H1 (cell line): ENCODE measurements around the gene ASZ1. TPM values are rescaled to one million over a fixed set of nuclear protein-coding genes. Genes with fewer than 3 reads are reported as not detected.

ENCODE experiments used
- CTCF ChIA-PET: fragments of 300-600 bp; sonication (Branson Sonifier 250); formaldehyde crosslinking; loops from one replicate; lab custom pipeline; 2021; ENCODE audit not compliant: partially characterized antibody; lab: Charles Lee
- POLR2A ChIA-PET: fragments of 300-600 bp; sonication (Branson Sonifier 250); formaldehyde crosslinking; loops from one replicate; lab custom pipeline; 2021; ENCODE audit warnings: inconsistent platforms; ENCODE audit not compliant: partially characterized antibody; lab: Charles Lee
- DNase-seq, 2 experiments: peaks; one replicate each; pipeline versions ENCODE4 v3.0.0 to v3.0.0-alpha.2; 2010 to 2022; ENCODE audit warnings: low spot score in 2 of 2, low read depth in 1 of 2, mixed read lengths in 1 of 2
- FAIRE-seq: peaks from 2 replicates; lab custom pipeline; 2011; peaks lifted over from hg19 to GRCh38; lab: Jason Lieb, UNC
- H2AFZ ChIP-seq: 2 replicates; pipeline ENCODE4 v1.8.1; 2012; ENCODE audit warnings: low read length, inconsistent platforms
- H2AK5ac ChIP-seq: 2 replicates; pipeline ENCODE4 v1.6.1; 2013; ENCODE audit warnings: low read depth, low read length
- H2BK120ac ChIP-seq: replicated peaks from 2 replicates; pipeline ENCODE3; 2013; ENCODE audit warnings: low read depth, low read length, inconsistent platforms
- H2BK12ac ChIP-seq: 2 replicates; pipeline ENCODE4 v1.6.1; 2013; ENCODE audit warnings: low read depth, low read length
- H2BK15ac ChIP-seq: 2 replicates; pipeline ENCODE4 v1.6.1; 2013; ENCODE audit warnings: low read length
- H2BK20ac ChIP-seq: 2 replicates; pipeline ENCODE4 v1.6.1; 2013; ENCODE audit warnings: low read length
- H2BK5ac ChIP-seq: 2 replicates; pipeline ENCODE4 v1.6.1; 2013; ENCODE audit warnings: low read depth, low read length
- H3K14ac ChIP-seq: 2 replicates; pipeline ENCODE4 v1.6.1; 2013; ENCODE audit warnings: inconsistent platforms; ENCODE audit not compliant: insufficient read length
- H3K18ac ChIP-seq: 2 replicates; pipeline ENCODE4 v1.6.1; 2013; ENCODE audit warnings: low read length; ENCODE audit errors: extremely low read depth
- H3K23ac ChIP-seq: 2 replicates; pipeline ENCODE4 v1.6.1; 2013; ENCODE audit warnings: inconsistent platforms; ENCODE audit not compliant: insufficient read length
- H3K23me2 ChIP-seq: 2 replicates; pipeline ENCODE4 v1.6.1; 2013; ENCODE audit warnings: low read depth, low read length
- H3K27ac ChIP-seq: 2 replicates; pipeline ENCODE4 v1.6.1; 2011; ENCODE audit warnings: low read depth, low read length, inconsistent platforms
- H3K27me3 ChIP-seq, 4 experiments: replicated peaks in 1 of 4; 1 replicate in 1 of 4; 2 replicates in 3 of 4; pipeline versions ENCODE4 v1.6.1 to v1.8.1; 2011 to 2013; ENCODE audit warnings: low read length in 3 of 4, mild to moderate bottlenecking in 3 of 4, inconsistent platforms in 2 of 4, mixed read lengths in 2 of 4, moderate library complexity in 1 of 4; ENCODE audit not compliant: control insufficient read depth in 3 of 4, insufficient read depth in 3 of 4; ENCODE audit errors: extremely low read depth in 1 of 4
- H3K36me3 ChIP-seq, 4 experiments: 2 replicates each; pipeline versions ENCODE4 v1.6.1 to v1.8.1; 2011 to 2013; ENCODE audit warnings: mild to moderate bottlenecking in 4 of 4, low read length in 3 of 4, moderate library complexity in 2 of 4, control low read depth in 1 of 4, inconsistent platforms in 1 of 4; ENCODE audit not compliant: insufficient read depth in 4 of 4, control insufficient read depth in 2 of 4
- H3K4ac ChIP-seq: replicated peaks from 2 replicates; pipeline ENCODE3; 2013; ENCODE audit warnings: low read length, low read depth, mixed read lengths, inconsistent platforms; ENCODE audit not compliant: insufficient read length
- H3K4me1 ChIP-seq, 4 experiments: replicated peaks in 1 of 4; 1 replicate in 1 of 4; 2 replicates in 3 of 4; pipeline versions ENCODE4 v1.6.1 to v1.8.1; 2011 to 2013; ENCODE audit warnings: low read length in 3 of 4, inconsistent platforms in 2 of 4, mixed read lengths in 1 of 4; ENCODE audit not compliant: insufficient read depth in 4 of 4, control insufficient read depth in 3 of 4
- H3K4me2 ChIP-seq, 2 experiments: 2 replicates each; pipeline versions ENCODE4 v1.6.1 to v1.8.1; 2011 to 2013; ENCODE audit warnings: low read depth in 2 of 2, low read length in 2 of 2, control low read depth in 1 of 2, inconsistent platforms in 1 of 2, mild to moderate bottlenecking in 1 of 2; ENCODE audit not compliant: insufficient read depth in 1 of 2
- H3K4me3 ChIP-seq, 4 experiments: fragments of 200-600, 300-600 bp in 1 of 4; sonication (generic), shearing (Covaris generic), sonication (Bioruptor Twin) in 1 of 4; 2 replicates each; pipeline versions ENCODE4 v1.5.1 to v1.8.1; 2011 to 2016; ENCODE audit warnings: low read length in 4 of 4, low read depth in 3 of 4, control low read depth in 2 of 4, inconsistent platforms in 2 of 4, mild to moderate bottlenecking in 2 of 4, mixed read lengths in 1 of 4, moderate library complexity in 1 of 4; ENCODE audit not compliant: insufficient read depth in 2 of 4; ENCODE audit errors: extremely low read depth in 1 of 4
- H3K56ac ChIP-seq: replicated peaks from 2 replicates; pipeline ENCODE3; 2013; ENCODE audit warnings: low read depth, mild to moderate bottlenecking, mixed read lengths, low read length, inconsistent platforms; ENCODE audit not compliant: insufficient read length
- H3K79me1 ChIP-seq: 2 replicates; pipeline ENCODE4 v1.6.1; 2013; ENCODE audit warnings: low read depth, low read length, control low read depth
- H3K79me2 ChIP-seq, 2 experiments: 2 replicates each; pipeline versions ENCODE4 v1.6.1 to v1.8.1; 2012 to 2013; ENCODE audit warnings: low read length in 2 of 2, mild to moderate bottlenecking in 2 of 2, inconsistent platforms in 1 of 2; ENCODE audit not compliant: insufficient read depth in 2 of 2, control insufficient read depth in 1 of 2
- H3K9ac ChIP-seq, 4 experiments: replicated peaks in 1 of 4; 1 replicate in 1 of 4; 2 replicates in 3 of 4; pipeline versions ENCODE4 v1.6.1 to v1.8.1; 2011 to 2013; ENCODE audit warnings: low read depth in 3 of 4, low read length in 3 of 4, control low read depth in 2 of 4, mild to moderate bottlenecking in 2 of 4, moderate library complexity in 2 of 4, inconsistent platforms in 1 of 4; ENCODE audit errors: extremely low read depth in 1 of 4
- H3K9me3 ChIP-seq, 2 experiments: 2 replicates each; pipeline versions ENCODE4 v1.6.1 to v1.8.1; 2012 to 2013; ENCODE audit warnings: mild to moderate bottlenecking in 2 of 2, moderate library complexity in 2 of 2, control low read depth in 1 of 2, inconsistent platforms in 1 of 2, low read depth in 1 of 2, low read length in 1 of 2, mixed read lengths in 1 of 2; ENCODE audit not compliant: insufficient read depth in 2 of 2
- H4K20me1 ChIP-seq, 2 experiments: replicated peaks in 1 of 2; 2 replicates each; pipeline versions ENCODE3 to v1.8.1; 2011 to 2013; ENCODE audit warnings: inconsistent platforms in 2 of 2, low read length in 2 of 2, mild to moderate bottlenecking in 1 of 2; ENCODE audit not compliant: insufficient read depth in 2 of 2, control insufficient read depth in 1 of 2
- H4K5ac ChIP-seq: 2 replicates; pipeline ENCODE4 v1.6.1; 2013; ENCODE audit warnings: low read length, low read depth, mixed read lengths, inconsistent platforms; ENCODE audit not compliant: insufficient read length
- H4K8ac ChIP-seq: 2 replicates; pipeline ENCODE4 v1.8.0; 2013; ENCODE audit warnings: mild to moderate bottlenecking, moderate library complexity, low read length, inconsistent platforms; ENCODE audit not compliant: insufficient read depth; ENCODE audit errors: extremely low read depth
- H4K91ac ChIP-seq: replicated peaks from 2 replicates; pipeline ENCODE3; 2013; ENCODE audit warnings: low read length, mixed read lengths, inconsistent platforms; ENCODE audit not compliant: insufficient read length
- RBBP5 ChIP-seq: IDR thresholded peaks from 2 replicates; pipeline ENCODE4 v1.7.1; 2012; ENCODE audit warnings: low read depth, mild to moderate bottlenecking, inconsistent platforms, low read length, moderate library complexity, borderline replicate concordance
- SUZ12 ChIP-seq: fragments of 200-600 bp; sonication (generic); IDR thresholded peaks from 2 replicates; pipeline ENCODE4 v1.6.1; 2012; ENCODE audit warnings: mild to moderate bottlenecking, inconsistent platforms, low read length, moderate library complexity, mixed read lengths
- WGBS, 2 experiments: shearing (Covaris generic) in 1 of 2; methylation state at CpG; one replicate each; pipeline versions ENCODE4 v1.1.6 to v1.1.7; 2013 to 2015; ENCODE audit warnings: low lambda C conversion rate in 2 of 2, mixed read lengths in 2 of 2, inconsistent platforms in 1 of 2, low coverage in 1 of 2, missing lambda C conversion rate in 1 of 2; ENCODE audit not compliant: insufficient replicate concordance in 2 of 2, insufficient coverage in 1 of 2, insufficient read length in 1 of 2; ENCODE audit errors: extremely low coverage in 1 of 2, missing lambda C conversion rate in 1 of 2; 5-methylcytosine and 5-hydroxymethylcytosine counted together
- polyA plus RNA-seq, 7 experiments: library from polyadenylated mRNA; depleted of rRNA in 3 of 7; stranded (reverse) in 5 of 7; unstranded in 2 of 7; fragments of >200 nt in 5 of 7; fragments of 200-250 nt in 2 of 7; gene quantifications; 1 replicate in 5 of 7; 2 replicates in 1 of 7; 4 replicates in 1 of 7; pipeline versions ENCODE4 v1.2.1 to v1.2.3, GENCODE V29; 2011 to 2013; ENCODE audit warnings: missing spikeins in 2 of 7, mixed read lengths in 2 of 7
- total RNA-seq: library from RNA; stranded (reverse); fragmentation: NEBNext Ultra II Directional; extraction: Animal tissue kit (Norgen Biotek cat#: 25700); gene quantifications from 2 replicates; pipeline ENCODE4 v1.2.1, GENCODE V29; 2021

The ASZ1 gene
- total and polyA plus RNA-seq, 2 of the 8 experiments (the other 6 are each of a cell fraction or from before 2014, with no cell fraction given) = not detected

DNA sequence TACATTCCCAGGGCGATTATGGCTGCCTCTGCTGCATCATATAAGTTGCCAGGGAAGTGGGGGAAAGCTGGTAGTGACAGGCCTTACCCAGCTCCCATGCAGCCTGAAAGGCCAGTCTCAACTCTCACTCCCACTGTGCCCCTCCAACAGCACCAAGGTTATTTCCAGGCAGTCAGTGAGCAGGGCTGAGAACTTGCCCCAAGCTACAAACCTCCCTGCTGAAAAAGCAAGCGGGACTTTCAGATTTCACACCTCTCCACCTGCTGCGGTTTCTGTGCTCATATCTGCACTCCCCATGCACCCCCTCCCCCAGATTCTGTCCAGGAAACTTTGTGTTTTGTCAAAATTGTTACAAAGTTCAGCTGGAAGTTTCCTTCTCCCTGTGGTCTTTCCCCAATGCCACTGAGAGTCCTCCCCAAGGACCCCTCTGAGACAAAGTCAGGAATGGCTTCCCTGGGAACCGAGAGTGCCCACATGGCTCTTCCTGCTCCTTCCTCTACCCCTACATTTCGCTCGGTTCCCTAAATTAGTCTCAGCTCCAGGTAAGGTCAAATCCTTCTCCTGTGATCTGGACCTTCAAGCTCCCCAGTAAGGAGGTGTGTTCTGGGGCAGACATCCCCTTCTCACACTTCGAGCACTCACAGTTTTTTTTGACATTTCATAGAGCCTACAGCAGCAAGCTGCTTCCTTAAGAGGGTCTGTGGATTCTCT lies 79.2 kb downstream of the ASZ1 start:
- 0 out of 7 replicates have a peak, but pooled peaks cover 0 to 2% (median 0%) of the 10 kb centered on the region in 4 experiments for H3K27me3 ChIP-seq
- H2BK120ac ChIP-seq = no peak overlapping the region
- WGBS, 2 experiments = 84% methylated on average over 7 of the region's 7 CpGs; no CpG with 5 or more reads in 1 of the 2 experiments
- H2BK20ac ChIP-seq = no peak overlapping the region
- H3K9me3 ChIP-seq = no peaks in the 10 kb centered on the region
- no peak overlapping the region for H4K91ac ChIP-seq
- no peaks in the 10 kb centered on the region for H3K36me3 ChIP-seq
- no peaks in the 10 kb centered on the region for H3K79me1 ChIP-seq
- no peak overlapping the region for H2AK5ac ChIP-seq
- no peak overlapping the region for H2BK12ac ChIP-seq
- no peak overlapping the region for H3K4me2 ChIP-seq
- no peaks in the 10 kb centered on the region for H3K79me2 ChIP-seq
- no peak for FAIRE-seq
- ChIA-PET CTCF (interaction anchor here (1.3 to 2.0 kb wide), 5 partner anchors 10 to 368 kb away, joined by 3 to 7 read pairs (median 4); no protein-coding TSS in a partner anchor), POLR2A (no interaction called here)
- no peak overlapping the region for H3K14ac ChIP-seq
- H2AFZ ChIP-seq = no peak overlapping the region
- H3K27ac ChIP-seq = no peak overlapping the region
- no peak overlapping the region for H3K18ac ChIP-seq
- H3K4me3 ChIP-seq = no peak overlapping the region
- no peak overlapping the region for H3K56ac ChIP-seq
- no peak overlapping the region for H3K23ac ChIP-seq
- no peak overlapping the region for H2BK15ac ChIP-seq
- 0 out of 7 replicates have a peak, but pooled peaks cover 0 to 2% (median 0%) of the 10 kb centered on the region in 4 experiments for H3K4me1 ChIP-seq
- H3K4ac ChIP-seq = no peak overlapping the region
- H4K20me1 ChIP-seq = no peaks in the 10 kb centered on the region
- DNase-seq = no peak
- H3K9ac ChIP-seq = no peak overlapping the region
- H4K5ac ChIP-seq = no peak overlapping the region
- no peaks in the 10 kb centered on the region for H3K23me2 ChIP-seq
- H2BK5ac ChIP-seq = no peak overlapping the region
- no peak overlapping the region for H4K8ac ChIP-seq
- TF ChIP-seq SUZ12 (no peak), RBBP5 (no peak)
